Subcutaneous adipose tissue (tissue), 4 donors: Measurements from ENCODE around the gene URGCP. TPM values are rescaled to one million over a fixed set of nuclear protein-coding genes. Genes with fewer than 3 reads are reported as not detected.

Experiments
- small RNA-seq: library from RNA; depleted of rRNA; stranded (forward); fragments of <200 nt; gene quantifications from one replicate; pipeline ENCODE3, GENCODE V24; 2016
- total RNA-seq, 4 donors: library from RNA; depleted of rRNA; stranded (reverse); fragments of >200 nt; gene quantifications; one replicate each; pipeline ENCODE4 v1.1.0, GENCODE V29; 2016
- TF ChIP-seq, protein P1 (sequence below): fragments of 450-650 bp; IDR thresholded peaks from one replicate; pipeline ENCODE4 v1.5.1; 2016; ENCODE audit warnings: low read depth, mild to moderate bottlenecking, control low read depth, antibody characterized with exemption, moderate library complexity

The URGCP gene
- total RNA-seq, 4 donors from 2014 or later: 16.7 to 29.1 (median 26.1) TPM

DNA sequence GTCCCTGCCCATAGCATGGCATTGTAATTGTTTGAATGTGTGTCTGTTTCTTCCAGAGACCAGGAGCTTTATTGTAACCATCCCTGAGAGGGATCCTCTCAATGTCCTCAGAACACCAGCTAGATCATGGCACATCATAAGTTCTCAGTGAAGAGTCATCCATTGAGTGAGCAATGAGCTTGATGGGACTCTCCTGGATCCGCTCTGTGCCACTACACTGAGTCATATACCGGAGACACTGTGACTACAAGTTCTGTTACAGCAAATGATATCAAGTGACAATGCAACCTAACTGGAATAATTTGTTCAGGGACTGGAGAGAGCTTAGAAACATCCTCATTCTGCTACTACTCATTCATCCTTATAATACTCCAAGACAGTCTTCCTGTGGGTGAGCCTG is 62.1 kb downstream of the URGCP start:
- TF ChIP-seq, protein P1, sequence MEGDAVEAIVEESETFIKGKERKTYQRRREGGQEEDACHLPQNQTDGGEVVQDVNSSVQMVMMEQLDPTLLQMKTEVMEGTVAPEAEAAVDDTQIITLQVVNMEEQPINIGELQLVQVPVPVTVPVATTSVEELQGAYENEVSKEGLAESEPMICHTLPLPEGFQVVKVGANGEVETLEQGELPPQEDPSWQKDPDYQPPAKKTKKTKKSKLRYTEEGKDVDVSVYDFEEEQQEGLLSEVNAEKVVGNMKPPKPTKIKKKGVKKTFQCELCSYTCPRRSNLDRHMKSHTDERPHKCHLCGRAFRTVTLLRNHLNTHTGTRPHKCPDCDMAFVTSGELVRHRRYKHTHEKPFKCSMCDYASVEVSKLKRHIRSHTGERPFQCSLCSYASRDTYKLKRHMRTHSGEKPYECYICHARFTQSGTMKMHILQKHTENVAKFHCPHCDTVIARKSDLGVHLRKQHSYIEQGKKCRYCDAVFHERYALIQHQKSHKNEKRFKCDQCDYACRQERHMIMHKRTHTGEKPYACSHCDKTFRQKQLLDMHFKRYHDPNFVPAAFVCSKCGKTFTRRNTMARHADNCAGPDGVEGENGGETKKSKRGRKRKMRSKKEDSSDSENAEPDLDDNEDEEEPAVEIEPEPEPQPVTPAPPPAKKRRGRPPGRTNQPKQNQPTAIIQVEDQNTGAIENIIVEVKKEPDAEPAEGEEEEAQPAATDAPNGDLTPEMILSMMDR: no peak

DNA sequence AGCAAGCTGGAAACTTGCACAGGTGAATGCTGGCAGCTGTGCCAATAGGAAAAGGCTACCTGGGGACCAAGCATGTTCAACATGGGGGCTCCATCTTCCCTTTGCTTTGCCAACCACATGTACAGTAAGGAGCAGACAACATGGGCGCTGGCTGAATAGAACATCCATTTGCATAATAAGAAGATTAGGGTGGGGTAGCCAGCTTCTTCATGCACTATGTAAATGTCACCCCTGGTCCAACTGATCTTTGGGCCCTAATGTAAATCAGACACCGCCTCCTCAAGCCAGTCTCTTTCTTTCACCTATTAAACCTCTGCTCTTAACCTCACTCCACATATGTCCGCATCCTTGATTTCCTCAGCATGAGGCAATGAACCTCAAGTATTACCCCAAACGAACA is 63.1 kb downstream of the URGCP start:
- TF ChIP-seq, protein P1: no peak

DNA sequence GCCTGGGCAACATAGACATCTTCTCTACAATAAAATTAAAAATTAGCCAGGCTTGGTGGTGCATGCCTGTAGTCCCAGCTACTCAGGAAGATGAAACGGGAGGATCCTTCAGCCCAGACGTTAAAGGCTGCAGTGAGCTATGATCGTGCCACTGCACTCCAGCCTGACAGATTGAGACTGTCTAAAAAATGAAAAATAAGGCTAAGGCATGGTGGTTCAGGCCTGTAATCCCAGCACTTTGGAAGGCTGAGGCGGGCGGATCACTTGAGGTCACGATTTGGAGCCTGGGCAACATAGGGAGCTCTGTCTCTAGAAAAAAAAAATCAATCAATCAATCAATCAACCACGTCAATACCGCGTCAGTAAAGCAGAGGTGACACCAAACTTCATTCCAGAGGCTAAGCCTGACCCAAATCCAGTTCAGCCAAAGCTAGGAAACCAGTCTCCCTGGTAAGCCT is 68.2 kb downstream of the URGCP start:
- TF ChIP-seq, protein P1: no peak

DNA sequence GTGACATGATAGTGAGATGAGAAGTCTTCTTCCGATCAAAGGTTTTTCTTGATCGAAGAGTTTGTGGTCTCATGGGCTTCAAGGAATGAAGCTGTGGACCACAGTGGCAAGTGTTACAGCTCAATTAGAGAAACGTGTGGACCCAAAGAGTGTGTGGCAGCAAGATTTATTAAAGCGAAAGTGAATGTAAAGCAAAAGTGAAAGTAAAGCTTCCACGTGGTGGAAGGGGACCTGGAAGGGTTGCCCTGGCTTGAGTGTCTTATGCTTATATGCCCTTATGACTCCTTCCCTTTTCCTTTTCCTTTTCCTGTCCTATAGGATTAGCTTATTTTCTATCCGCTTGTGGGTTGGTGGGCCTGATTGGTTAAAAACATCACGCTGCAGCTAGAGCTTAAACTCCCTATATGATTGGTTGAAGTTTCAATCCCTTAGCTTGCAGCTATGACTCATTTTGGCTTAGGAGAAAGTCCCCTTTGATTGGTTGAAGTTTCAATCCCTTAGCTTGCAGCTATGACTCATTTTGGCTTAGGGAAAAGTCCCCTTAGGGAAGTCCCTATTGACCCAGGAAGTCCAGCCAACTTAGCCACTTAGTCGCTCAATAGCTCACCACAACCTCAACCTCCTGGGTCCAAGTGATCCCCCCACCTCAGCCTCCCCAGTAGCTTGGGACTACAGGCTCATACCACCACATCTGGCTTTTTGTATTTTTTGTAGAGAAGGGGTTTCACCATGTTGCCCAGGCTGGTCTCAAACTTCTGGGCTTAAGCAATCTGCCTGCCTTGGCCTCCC is 71.7 kb downstream of the URGCP start:
- TF ChIP-seq, protein P1: no peak

Small RNA genes within 50 kb of the gene (small RNA-seq; reads per million reads assigned to genes)
- gene MRPS24: not detected

Other genes starting within 250 kb of the URGCP start
- 10 to 100 TPM; 38.5 to 64.0 (median 50.5) TPM for gene COA1, start 177.1 kb downstream of the URGCP start, total RNA-seq
- gene BLVRA, start 147.9 kb downstream of the URGCP start, total RNA-seq: 10 to 100 TPM; 68.0 to 81.2 (median 72.9) TPM
- 10 to 100 TPM; 62.0 to 94.4 (median 75.4) TPM for gene MRPS24, start 37.1 kb downstream of the URGCP start, total RNA-seq
- gene UBE2D4, start 19.8 kb upstream of the URGCP start, total RNA-seq: 10 to 100 TPM; 16.6 to 39.0 (median 25.9) TPM
- not detected for gene SPDYE1, start 91.3 kb upstream of the URGCP start, total RNA-seq
- 100 to 1,000 TPM in 2 of 4 donors, 10 to 100 TPM in 2; 62.3 to 133 (median 103) TPM for gene DBNL, start 138.1 kb upstream of the URGCP start, total RNA-seq
- gene PGAM2, start 159.0 kb upstream of the URGCP start, total RNA-seq: 1 to 10 TPM in 1 of 4 donors, not detected in 3; 4.3 TPM
- gene POLM, start 175.9 kb upstream of the URGCP start, total RNA-seq: 10 to 100 TPM in 3 of 4 donors, 1 to 10 TPM in 1; 6.5 to 85.5 (median 20.2) TPM
- 100 to 1,000 TPM in 3 of 4 donors, 10 to 100 TPM in 1; 90.2 to 183 (median 162) TPM for gene AEBP1, start 197.7 kb upstream of the URGCP start, total RNA-seq
- gene POLD2, start 217.0 kb upstream of the URGCP start, total RNA-seq: 10 to 100 TPM; 19.7 to 45.6 (median 21.0) TPM
- not detected for gene MYL7, start 234.7 kb upstream of the URGCP start, total RNA-seq